HG03520 (cell line): ENCODE measurements around the gene SMPD2.
A peak's percentile ranks its signal among the peaks of the same experiment; 100 is the strongest.

Experiments
- ATAC-seq: cut with Tn5 transposase; IDR thresholded peaks from one replicate; pipeline ENCODE4 v1.9.1; 2021; ENCODE audit warnings: mild to moderate bottlenecking, moderate library complexity; ENCODE audit not compliant: unreplicated experiment

SMPD2 gene, protein sequence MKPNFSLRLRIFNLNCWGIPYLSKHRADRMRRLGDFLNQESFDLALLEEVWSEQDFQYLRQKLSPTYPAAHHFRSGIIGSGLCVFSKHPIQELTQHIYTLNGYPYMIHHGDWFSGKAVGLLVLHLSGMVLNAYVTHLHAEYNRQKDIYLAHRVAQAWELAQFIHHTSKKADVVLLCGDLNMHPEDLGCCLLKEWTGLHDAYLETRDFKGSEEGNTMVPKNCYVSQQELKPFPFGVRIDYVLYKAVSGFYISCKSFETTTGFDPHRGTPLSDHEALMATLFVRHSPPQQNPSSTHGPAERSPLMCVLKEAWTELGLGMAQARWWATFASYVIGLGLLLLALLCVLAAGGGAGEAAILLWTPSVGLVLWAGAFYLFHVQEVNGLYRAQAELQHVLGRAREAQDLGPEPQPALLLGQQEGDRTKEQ

DNA sequence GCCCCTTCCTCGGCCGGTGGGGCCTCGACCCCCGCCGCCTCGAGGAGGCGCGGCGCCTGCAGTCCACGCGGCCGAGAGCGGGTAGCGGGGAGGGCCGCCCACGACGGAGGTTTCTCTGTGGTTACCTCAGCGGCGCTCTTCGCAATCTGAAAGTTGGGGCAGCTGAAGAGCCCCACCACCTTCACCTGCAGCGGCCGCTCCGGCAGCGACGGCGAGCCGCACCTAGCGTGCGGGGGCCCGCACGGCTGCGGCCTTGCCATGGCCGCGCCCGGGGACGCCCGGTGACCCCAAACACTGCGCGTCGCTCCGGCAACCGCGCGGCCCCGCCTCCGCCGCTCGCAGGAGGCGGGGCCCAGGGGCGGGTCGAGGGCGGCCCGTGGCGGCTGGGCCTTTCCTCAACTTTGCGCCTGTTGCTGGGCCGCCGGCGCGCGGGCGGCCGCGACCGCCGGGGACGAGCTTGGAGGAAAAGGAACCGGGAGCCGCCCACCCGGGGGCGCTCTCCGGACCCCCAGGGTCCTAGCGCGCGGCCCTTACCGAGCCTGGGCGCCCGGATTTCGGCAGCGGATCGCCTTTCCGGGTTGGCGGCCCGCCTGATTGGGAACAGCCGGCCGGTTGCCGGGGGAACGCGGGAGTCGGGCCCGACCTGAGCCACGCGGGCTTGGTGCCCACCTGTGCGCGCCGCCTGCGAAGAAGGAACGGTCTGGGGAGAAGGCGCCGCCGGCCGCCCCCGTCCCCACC is at the start of gene SMPD2, which contains the start of gene PPIL6:
SMPD2 (plus strand) TSS at position 394 of the 738 bp plus-strand sequence. CDS start 398 bp downstream, outside the sequence.
PPIL6 (minus strand) TSS at position 298 of the 738 bp plus-strand sequence; CDS start at position 260, 38 bp downstream.
- ATAC-seq = peak; percentile 76

DNA sequence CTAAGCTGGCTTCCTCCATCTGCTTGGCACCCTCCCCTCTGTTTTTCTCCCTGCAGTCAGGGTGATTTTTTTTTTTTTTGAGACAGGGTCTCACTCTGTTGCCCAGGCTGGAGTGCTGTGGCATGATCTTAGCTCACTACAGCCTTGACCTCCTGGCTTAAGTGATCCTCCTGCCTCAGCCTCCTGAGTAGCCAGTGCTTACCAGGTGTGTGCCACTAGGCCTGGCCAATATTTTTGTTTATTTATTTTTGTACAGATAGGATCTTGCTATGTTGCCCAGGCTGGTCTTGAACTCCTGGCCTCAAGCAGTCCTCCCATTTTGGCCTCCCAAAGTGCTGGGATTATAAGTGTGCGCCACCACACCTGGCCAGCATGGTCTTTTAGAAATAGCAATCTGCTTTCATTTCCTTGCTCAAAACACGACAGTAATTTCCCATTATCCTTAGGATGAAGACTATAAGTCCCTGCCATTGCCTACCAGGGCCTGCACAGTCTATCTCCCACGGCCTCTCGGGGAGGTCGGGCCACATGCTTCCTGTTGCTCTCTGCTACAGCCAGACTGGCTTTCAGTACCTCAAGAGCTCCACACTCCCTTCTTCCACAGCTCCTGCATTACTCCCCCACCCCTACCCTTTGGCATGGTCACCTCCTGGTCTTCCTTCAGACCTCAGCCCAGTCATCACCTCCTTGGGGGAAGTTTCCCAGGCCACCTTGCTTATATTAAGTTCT is 47.2 kb upstream of the SMPD2 start:
- no peak for ATAC-seq

DNA sequence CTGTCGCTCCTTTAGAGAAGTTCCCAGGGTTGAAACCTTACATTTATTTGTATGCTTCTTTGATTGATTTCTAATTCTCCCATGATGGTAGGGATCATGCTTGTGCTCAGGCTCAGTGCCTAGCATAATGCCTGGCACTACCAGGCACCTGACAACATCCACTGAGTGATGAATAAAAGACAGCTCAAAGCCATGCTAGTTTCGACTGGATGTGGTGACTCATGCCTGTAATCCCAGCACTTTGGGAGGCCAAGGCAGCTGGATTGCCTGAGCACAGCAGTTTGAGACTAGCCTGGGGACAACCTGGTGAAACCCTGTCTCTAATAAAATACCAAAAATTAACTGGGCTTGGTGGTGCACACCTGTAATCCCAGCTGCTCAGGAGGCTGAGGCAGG is 46.6 kb upstream of the SMPD2 start:
- ATAC-seq = no peak

DNA sequence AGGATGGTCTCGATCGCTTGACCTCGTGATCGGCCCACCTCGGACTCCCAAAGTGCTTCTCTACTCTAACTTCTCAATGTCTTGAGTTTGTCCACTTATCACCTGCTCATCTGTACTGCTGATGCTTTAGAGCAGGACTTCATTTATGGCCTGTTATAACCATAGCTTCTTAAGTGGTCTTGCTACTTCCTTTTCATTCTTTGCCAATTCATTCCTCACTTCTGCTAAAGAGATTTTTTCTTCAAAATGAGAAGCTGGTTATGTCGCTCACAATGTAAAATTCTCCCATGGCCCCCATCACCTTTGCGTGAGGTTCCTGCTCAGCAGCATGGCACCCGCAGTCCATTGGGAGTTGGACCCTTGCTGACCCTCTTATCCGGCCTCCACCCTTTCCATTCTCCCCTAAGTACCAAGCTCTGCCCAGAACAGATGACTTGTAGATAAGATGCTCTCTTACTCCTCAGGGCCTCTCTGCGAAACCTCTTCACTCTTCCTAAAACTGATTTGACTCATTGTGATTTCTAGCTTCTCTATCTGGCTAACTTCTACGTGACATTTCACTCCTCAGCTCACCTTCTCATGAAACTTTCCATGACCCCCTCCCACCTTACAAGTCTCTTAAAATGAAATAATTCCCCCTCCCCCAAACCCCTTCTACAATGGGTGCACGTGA is 44.3 kb upstream of the SMPD2 start:
- no peak for ATAC-seq

DNA sequence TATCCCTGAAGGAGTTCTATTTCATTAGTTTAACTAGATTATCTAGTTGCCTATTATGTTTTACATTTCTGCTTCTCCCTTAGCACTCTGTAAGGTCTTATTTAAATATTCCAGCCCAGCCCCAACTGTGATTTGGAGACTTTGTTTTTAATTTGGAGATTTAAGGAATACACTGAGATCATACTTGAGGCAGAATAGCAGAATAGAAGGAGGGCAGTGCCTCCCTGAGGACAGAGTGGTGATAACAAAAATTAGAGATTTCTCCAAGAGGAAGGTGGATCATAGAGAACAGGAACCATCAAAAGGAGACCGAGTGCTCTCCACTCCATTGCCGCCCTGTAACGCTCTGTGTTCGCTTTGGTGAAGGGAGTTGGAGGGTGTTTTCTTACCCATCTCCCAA is 43.5 kb upstream of the SMPD2 start:
- ATAC-seq = no peak

DNA sequence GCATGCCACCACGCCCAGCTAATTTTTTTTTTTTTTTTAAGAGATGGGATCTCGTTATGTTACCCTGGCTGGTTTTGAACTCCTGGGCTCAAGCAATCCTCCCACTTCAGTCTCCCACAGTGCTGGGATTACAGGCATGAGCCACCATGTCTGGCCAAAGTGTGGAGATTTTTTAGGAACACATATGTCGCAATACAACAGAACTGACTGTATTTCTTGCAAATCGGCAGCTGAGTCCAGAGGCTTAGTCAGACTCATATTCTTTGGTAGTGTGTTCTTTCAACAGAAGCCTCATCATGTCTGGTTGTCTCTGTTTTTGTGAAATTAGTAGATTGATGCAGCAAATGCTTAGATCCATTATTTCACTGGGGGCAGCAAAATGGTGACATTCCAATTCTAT is 34.3 kb upstream of the SMPD2 start:
- ATAC-seq = no peak

DNA sequence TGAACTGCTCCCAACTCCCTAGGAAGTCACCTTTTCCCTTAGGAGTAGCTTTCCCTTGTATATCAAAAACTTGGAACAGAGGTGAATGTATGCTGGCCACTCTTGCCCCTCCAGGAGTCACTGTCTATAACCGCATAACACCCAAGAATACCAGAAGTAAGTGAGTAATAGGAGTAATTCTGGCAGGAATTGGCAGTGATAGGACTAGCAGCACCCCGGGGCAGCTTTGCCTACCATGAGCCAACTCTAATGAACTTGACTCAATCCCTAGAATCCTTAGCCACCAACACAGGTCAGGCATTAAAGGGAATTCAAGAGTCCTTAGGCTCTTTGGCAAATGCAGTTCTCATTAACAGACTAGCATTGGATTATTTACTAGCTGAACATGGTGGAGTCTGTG is 29.5 kb upstream of the SMPD2 start:
- no peak for ATAC-seq

DNA sequence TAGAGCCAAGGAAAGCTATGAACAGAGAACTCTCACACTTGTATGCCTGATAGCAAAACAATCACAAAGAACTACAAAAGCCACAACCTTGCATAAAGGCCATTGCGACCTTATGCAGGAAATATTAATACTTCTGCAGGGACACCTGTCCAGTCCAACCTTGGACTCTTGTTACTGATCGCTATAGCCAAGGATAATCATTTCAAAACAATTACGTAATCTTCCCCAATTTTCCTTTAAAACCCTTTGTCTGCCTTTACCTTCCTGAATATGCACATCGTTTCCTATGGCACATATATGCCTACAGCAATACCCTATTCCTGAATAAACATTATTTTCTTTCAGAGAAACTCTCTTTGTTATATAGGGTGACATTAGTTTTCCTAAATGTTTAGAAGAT is 22.9 kb upstream of the SMPD2 start:
- no peak for ATAC-seq

DNA sequence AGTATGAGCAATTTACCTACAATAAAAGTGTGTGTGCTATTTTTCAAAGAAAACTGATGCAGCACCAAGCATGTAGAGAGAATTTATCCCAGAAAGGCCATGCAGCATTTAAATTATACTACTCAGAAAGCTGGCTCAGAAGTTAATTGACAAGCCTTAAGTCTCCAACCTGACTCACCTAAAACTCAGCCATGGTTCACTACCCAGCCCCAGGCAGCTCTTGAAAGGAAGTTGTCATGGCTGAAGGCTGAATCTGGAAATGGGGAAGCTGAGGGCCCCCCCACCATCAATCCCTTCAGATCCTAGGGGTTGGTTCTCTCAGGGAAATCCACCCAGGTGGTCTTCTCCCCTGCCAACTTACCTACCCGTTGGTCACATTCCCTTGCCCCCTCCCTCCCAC is 19.8 kb upstream of the SMPD2 start:
- ATAC-seq = no peak

DNA sequence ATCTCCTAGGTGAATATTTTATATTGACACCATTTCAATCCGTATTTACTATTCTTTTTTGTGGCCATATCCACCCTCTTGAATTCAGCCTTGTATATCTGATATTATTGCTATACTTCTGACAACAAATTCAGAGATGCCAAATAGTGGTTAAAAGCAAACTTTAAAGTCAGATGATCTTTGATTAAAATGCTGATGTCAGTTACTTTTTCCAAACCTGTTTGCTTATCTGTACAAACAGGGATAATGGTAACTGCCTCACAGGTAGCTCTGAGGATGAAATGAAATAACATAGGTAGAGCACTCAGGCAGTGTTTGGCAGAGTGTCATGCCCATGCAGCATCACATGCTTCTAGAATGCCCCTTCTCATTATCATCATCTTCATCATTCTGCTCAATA is 19.3 kb upstream of the SMPD2 start:
- ATAC-seq = no peak

DNA sequence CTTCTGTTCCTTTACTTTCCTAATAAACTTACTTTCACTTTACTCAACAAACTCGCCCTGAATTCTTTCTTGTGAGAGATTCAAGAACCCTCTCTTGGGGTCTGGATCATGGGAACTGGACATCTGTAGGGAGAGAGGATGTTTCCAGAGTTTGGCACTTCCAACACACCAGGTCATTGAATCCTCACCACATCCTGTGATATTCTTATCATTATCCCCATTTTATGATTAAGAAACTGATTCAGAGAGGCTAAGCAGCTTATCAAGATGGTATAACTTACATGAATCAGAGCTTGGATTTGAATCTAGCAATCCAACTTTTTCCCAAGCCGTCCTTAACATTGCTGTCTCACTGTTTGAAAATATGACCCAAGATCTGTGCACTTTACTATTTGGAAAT is 15.6 kb upstream of the SMPD2 start:
- no peak for ATAC-seq

DNA sequence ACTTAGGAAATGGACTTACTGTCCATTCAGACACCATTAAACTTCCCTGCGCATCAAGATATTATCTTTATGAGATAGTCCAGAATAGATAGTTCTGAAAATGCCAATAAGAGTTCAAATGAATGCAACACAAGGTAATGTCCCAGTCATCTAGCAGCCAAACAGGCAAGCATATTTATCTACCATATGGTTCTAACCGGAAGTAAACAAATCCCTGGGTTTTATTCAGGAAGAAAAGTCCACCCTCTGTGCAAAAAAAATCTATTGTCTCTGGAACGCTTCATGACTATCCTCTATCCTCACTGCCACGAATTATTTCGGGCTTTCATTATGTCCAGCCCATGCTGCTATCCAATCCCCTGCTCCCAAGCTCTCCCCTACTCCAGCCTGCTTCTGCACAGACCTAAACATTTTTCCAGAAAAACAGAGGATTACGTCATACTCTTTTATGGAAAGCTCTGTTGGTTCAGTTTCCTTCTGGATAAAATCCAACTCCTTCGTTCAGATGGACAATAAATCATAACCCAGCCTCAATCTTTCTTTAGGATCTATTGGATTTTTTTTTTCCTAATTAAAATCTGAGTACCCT is 11.5 kb upstream of the SMPD2 start:
- ATAC-seq = no peak

DNA sequence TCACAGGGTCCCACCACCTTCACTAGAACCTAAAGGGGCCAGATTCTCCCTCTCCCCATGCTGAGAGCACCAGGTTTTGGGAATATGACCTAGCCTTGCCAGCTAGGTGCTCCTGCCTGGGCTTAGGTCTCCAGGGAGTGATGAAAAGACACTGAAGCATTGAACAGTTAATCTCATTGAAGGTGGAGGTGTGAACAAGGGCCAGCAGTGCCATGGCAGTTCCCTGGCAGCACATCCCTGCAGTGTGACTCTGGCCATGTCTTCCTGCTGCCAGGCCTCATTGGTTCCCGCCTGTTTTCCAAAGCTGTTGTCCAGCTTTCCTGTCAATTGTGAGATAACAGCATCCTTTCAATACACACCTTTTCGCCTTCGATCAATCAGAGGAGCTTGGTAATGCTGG is 11.0 kb upstream of the SMPD2 start:
- no peak for ATAC-seq

DNA sequence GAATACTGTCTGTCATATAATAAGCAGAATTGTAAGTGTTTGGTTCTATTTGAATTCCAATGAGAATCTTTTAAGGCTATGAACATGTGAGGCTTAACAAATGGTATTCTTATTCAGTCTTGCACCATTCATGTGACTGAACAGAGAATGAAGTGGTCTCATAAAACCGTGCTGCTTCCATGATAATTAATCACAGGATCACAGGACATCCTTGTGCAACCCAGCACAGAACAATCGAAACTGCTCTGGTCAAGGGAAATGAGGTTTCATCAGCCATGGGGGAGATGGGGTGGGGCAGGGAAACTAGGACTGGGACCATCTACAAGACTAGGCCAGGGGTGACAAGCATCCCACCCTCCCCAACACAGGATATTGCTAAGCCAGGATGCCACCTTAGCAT is 6.1 kb upstream of the SMPD2 start:
- no peak for ATAC-seq

DNA sequence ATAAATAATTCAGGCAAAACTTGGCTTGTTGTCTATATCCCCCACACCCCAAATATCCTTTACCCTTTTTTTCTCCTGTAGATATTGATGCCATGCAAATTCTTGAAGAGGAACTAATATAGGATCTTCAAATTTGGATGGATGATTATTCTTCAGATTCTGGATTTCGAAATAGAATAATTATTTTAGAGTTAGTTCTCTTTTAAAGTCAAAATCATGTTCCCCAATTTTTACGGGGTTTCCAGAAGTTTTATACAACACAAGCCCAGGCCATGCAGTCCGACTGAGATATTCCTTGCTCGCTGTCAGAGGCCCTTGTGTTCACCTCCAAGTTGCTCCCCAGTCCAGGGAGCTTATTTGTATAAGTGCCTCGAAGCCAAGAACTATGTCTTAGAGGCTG is 4.5 kb upstream of the SMPD2 start:
- ATAC-seq = no peak

DNA sequence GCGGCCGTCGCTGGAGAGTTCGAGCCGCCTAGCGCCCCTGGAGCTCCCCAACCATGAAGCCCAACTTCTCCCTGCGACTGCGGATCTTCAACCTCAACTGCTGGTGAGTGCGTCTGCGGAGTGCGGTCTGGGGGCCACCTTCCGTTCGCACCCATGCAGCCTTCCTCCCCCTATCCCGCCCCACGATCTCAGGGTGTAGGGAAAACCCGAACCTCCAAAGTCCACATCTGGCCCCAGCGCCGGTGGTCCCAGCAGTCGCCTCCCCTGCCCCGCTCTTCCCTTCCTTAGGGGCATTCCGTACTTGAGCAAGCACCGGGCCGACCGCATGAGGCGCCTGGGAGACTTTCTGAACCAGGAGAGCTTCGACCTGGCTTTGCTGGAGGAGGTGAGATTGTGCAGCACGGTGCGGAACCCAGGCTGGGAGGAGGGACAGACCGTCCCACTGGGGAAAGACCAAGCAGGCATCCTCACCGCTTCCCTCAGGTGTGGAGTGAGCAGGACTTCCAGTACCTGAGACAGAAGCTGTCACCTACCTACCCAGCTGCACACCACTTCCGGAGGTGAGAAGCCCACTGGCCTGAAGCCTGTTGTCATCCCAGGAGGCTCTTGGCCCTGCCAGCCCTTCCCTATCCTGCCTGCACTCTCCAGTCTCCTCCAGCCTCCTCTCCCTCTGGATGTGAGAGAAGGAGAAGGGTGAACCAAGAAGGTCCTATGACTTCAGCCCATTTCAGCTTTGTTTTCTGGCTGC is 719 bp downstream of the SMPD2 start:
- ATAC-seq = peak; percentile 5

DNA sequence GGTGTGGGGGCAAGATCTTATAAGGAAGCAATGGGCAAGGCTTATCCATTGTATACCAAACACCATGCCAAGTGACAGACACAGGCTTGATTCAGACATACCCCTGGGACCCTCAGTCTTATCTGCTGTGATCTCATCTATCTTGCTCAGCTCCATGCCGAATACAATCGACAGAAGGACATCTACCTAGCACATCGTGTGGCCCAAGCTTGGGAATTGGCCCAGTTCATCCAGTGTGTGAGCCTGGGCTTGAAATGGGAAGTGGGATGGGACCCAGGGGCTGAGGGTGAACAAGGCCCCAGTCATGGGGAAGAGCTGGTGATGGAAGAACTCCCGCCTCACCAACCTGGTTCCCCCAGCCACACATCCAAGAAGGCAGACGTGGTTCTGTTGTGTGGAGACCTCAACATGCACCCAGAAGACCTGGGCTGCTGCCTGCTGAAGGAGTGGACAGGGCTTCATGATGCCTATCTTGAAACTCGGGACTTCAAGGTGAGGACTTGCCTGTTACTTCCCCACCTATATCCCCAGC is 1.9 kb downstream of the SMPD2 start:
- ATAC-seq = no peak

DNA sequence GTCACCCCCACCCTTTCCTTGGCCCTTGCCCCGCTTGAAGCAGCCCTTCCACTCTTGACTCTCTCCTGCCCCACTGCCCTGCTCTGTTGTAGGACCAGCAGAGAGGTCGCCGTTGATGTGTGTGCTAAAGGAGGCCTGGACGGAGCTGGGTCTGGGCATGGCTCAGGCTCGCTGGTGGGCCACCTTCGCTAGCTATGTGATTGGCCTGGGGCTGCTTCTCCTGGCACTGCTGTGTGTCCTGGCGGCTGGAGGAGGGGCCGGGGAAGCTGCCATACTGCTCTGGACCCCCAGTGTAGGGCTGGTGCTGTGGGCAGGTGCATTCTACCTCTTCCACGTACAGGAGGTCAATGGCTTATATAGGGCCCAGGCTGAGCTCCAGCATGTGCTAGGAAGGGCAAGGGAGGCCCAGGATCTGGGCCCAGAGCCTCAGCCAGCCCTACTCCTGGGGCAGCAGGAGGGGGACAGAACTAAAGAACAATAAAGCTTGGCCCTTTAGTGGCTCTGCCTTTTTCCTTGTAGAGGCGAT is 3.0 kb downstream of the SMPD2 start:
- ATAC-seq = no peak

DNA sequence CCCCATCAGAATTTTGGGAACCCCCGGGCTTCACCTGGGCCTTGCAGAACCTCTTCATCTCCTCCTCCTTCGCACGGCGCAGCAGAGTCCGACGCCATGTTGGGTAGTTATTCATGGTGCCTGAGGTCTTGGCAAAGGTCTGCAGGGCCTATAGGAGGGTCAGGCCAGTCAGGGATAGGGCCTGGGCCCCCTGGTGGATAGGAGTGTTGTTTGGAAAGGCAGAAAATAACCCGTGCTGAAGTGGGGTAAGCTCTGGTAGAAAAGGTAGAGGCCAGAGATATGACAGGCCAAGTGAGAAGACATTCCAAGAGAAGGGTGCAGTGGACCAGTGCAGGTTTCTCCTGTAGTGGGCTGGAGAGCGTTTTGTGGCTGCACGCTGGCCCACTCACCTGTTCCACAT is 4.9 kb downstream of the SMPD2 start:
- no peak for ATAC-seq
